Measurements from ENCODE around the gene MIS18A.
A peak's percentile ranks its signal among the peaks of the same experiment; 100 is the strongest.

MIS18A gene

DNA sequence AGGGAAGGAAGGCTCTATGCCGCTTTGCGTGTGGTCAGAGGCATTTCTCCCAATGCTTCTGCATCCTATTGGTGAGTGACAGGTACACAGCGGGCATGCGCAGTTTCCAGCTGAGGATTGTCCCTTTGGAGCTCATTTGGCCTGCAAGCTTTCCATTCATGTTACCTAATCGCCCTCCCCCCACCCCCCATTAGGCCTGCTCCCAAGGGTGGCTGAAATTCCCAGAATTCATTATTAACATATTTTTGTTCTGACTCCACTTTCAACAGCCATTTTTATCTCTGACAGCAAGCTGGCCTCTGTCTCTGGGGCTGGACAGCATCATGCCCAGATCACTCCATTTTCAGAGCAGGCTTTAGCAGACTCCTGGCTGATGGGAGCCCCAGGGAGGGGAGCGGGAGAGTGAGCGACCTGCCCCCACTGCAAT, 25.6 kb downstream of the MIS18A start:
- DNase-seq (ENCODE audit: low spot score): no peak

DNA sequence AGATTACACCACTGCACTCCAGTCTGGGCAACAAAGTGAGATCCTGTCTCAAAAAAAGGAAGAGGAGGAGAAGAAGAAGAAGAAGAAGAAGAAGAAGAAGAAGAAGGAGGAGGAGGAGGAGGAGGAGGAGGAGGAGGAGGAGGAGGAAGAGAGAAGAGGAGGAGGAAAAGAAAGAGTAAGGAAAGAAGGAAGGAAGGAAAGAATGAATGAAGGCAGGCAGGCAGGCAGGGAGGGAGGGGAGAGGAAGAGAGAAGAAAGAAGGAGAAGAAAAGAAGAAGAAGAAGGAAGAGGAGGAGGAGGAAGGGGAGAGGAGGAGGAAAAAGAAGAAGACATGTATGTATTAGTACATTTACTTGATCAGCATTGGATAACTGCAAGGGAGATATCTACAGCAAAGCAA, 26.7 kb downstream of the MIS18A start:
- DNase-seq (ENCODE audit: low spot score): no peak

DNA sequence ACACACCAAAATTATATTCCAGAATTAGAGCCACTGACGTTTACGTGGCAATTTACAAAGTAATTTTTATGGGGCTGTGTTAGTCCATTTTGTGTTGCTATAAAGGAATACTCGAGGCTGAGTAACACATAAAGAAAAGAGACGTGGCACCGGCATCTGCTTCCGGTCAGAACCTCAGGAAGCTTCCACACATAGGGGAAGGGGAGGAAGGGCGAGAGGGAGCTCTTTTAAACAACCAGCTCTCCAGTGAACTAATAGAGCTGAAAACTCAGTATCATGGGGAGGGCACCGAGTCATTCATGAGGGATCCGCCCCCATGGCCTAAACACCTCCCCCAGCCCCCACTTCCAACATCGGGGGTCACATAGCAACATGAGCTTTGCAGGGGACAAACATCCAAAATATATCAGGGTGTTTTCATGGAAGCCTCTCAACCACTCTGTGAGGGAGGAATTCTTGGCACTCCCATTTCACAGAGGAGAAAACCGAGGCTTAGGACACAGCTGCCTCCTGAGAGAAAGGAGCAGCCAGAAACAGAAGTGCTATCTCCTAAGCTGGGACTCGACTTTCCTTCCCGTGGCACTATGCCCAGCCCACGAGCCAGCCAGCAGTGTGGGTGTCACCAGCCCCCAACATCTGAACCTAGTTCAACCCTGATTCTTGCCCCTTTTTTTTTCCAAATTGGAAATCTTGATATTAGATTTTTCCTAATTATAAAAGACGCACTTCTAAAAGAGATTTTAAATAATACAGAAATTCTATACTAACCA, 29.2 kb downstream of the MIS18A start:
- no peak for DNase-seq (ENCODE audit: low spot score)

- DNase-seq (ENCODE audit: low spot score): no peak
Observed at GRCh38 chr21:32248571-32249461, 30.0 kb downstream of the MIS18A start.

DNA sequence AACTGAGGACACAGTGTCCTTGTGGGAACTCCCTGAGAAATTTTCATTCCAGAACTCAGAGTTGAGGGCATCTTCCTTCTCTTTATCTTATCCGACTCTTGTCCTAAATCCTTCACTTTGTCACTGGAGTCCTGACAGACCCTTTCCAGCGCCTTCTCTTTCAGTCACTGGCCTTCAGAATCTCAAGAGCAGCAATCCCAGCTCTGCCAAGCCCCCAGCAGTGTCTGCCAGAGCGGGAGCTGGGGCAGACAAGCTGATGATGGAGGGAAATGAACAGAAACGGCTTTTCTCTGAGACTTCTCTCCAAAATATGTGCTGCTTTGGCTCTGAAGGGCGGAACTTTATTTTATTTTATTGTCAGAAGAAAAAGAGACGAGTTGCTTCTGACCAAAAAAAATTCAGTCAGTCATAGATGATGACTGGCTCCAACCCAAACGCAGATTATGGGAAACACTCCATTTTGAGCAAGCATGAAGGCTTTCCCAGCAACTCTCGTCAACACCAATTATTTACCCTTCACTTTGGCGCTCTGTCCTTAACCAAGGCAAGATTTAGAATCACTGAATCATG, 32.2 kb downstream of the MIS18A start:
- DNase-seq (ENCODE audit: low spot score): no peak

DNA sequence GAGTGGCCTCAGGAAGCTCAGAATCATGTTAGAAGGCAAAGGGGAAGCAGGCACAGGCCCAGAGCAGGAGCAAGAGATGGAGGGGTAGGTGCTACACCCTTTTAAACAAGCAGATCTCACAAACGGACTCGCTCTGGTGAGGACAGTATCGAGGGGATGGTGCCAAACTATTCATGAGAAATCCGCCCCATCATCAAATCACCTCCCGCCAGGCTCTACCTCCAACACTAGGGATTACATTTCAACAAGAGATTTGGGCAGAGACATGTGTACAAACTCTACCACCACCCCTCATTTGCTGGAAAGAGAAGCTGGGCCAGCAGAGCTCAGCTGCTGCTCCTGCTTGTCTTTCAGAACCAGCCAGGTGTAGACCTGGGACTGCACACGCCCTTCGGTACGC, 32.9 kb downstream of the MIS18A start:
- DNase-seq (ENCODE audit: low spot score): no peak

- DNase-seq (ENCODE audit: low spot score): peak; percentile 50
Observed at GRCh38 chr21:32240851-32241687, 37.8 kb downstream of the MIS18A start.

DNA sequence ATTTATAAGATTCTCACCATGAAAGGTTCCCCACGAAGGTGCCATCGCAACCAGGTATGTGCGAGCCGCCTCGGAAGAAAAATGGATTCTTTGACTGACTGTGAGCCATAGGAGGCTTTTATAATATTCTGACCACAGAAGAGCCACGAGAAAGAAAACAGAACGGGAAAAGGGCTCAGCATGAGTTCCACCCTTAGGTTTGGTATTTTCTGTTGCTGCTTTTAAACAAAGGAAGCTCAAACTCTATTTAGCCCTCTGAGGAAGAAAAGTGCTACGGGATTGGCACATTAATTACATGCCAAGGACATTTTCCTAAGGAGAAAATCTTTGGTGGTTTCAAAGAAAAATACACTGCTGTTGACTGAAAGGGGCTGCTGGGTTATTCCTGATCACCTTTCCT, 39.3 kb downstream of the MIS18A start:
- no peak for DNase-seq (ENCODE audit: low spot score)

DNA sequence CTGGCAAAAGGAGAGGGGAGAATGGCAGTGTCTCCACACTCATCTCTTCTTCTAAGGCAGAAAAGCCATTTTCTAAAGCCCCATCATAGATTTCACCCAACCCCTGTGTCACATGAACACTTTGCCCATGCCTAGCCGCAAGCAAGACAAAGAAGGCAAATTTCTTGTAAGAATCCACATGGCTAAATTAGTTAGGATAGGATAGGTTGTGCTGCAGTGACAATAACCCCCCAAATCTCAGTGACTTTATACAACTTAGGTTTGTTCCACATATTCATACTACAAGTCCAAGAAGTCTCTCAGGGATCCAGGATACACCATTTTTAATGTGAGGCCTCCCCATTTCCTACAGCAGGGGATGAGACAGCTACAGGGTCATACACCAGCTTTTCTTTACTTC, 40.8 kb downstream of the MIS18A start:
- no peak for DNase-seq (ENCODE audit: low spot score)

DNA sequence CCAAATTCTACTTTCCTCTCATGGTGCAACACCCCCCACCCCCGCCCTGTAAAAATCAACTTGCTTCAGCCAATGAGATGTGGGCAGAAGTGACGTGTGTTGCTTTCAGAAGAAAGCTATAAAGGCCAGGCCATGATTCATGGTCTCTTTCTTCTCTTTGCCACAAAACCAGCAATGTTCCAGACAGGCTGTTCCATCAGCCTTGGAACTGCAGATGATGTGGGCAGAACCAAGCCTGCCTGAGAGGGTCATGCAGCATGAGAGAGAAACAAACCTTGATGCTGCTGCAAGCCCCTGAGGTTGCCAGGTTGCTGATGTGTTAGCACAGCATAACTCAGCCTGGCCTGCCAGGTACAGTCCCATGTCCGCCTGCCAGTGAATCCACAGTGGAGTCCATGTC, 41.8 kb downstream of the MIS18A start:
- DNase-seq (ENCODE audit: low spot score): no peak

- DNase-seq (ENCODE audit: low spot score): no peak
Observed at GRCh38 chr21:32233722-32234301, 45.0 kb downstream of the MIS18A start.

GRCh38 chr21:32233055-32233546, 45.7 kb downstream of the MIS18A start:
- no peak for DNase-seq (ENCODE audit: low spot score)

DNA sequence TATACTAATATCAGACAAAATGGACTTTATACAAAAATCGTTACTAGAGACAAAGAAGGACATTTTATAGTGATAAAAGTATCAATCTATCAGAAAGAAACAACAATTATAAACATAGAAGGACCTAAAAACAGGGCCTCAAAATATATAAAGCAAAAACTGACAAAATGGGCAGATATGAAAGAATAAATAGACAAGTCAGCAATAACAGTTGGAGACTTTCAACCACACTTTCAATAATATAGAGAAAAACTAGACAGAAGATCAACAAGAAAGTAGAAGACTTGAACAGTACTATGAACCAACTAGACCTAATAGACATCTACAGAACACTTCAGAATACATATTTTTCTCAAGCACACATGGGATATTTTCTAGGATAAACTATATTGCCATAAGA, 52.4 kb downstream of the MIS18A start:
- no peak for DNase-seq (ENCODE audit: low spot score)
